Astrocyte (in vitro differentiated cells and primary cell): ENCODE results near the gene ZC3H18. TPM values are rescaled to one million over a fixed set of nuclear protein-coding genes. Genes with fewer than 3 reads are reported as not detected.

ENCODE experiments used
- DNase-seq: peaks from one replicate; pipeline ENCODE4 v3.0.0-alpha.2; 2010; ENCODE audit warnings: low read depth
- FAIRE-seq: peaks from 2 replicates; lab custom pipeline; 2011; peaks lifted over from hg19 to GRCh38; lab: Jason Lieb, UNC
- H2AFZ ChIP-seq: 2 replicates; pipeline ENCODE4 v1.6.0; 2012; ENCODE audit warnings: low read depth, low read length, inconsistent platforms
- H3K27ac ChIP-seq: 2 replicates; pipeline ENCODE4 v1.5.1; 2011; ENCODE audit warnings: low read depth, low read length, inconsistent platforms
- H3K27me3 ChIP-seq: 2 replicates; pipeline ENCODE4 v1.6.0; 2011; ENCODE audit warnings: low read length, inconsistent platforms; ENCODE audit not compliant: insufficient read depth
- H3K36me3 ChIP-seq: 2 replicates; pipeline ENCODE4 v1.5.1; 2011; ENCODE audit warnings: low read length, inconsistent platforms; ENCODE audit not compliant: insufficient read depth
- H3K4me1 ChIP-seq: 2 replicates; pipeline ENCODE4 v1.5.1; 2011; ENCODE audit warnings: low read length, inconsistent platforms; ENCODE audit not compliant: insufficient read depth
- H3K4me2 ChIP-seq: 2 replicates; pipeline ENCODE4 v1.6.0; 2012; ENCODE audit warnings: low read length, inconsistent platforms
- H3K4me3 ChIP-seq: 2 replicates; pipeline ENCODE4 v1.5.1; 2011; ENCODE audit warnings: low read depth, mild to moderate bottlenecking, low read length, inconsistent platforms; ENCODE audit not compliant: insufficient read depth
- H3K79me2 ChIP-seq: 2 replicates; pipeline ENCODE4 v1.6.0; 2012; ENCODE audit warnings: mild to moderate bottlenecking, low read length, inconsistent platforms; ENCODE audit not compliant: insufficient read depth
- H3K9ac ChIP-seq: 2 replicates; pipeline ENCODE4 v1.6.0; 2012; ENCODE audit warnings: mild to moderate bottlenecking, low read length, inconsistent platforms
- H3K9me3 ChIP-seq: 2 replicates; pipeline ENCODE4 v1.5.1; 2012; ENCODE audit warnings: low read depth, mild to moderate bottlenecking, low read length, inconsistent platforms; ENCODE audit not compliant: insufficient read depth
- H4K20me1 ChIP-seq: 2 replicates; pipeline ENCODE4 v1.6.0; 2012; ENCODE audit warnings: low read length, inconsistent platforms; ENCODE audit not compliant: insufficient read depth
- H3K27ac Mint-ChIP-seq: one replicate; pipeline ENCODE4 v1.8.0; 2021; ENCODE audit warnings: mild to moderate bottlenecking, mixed read lengths; ENCODE audit not compliant: unreplicated experiment
- H3K27me3 Mint-ChIP-seq: one replicate; pipeline ENCODE4 v1.8.0; 2021; ENCODE audit warnings: low read depth, mixed read lengths; ENCODE audit not compliant: unreplicated experiment
- H3K36me3 Mint-ChIP-seq: one replicate; pipeline ENCODE4 v1.8.0; 2021; ENCODE audit warnings: low read depth, mixed read lengths; ENCODE audit not compliant: unreplicated experiment
- H3K4me1 Mint-ChIP-seq: one replicate; pipeline ENCODE4 v1.8.0; 2021; ENCODE audit warnings: low read depth, mixed read lengths; ENCODE audit not compliant: unreplicated experiment
- H3K4me3 Mint-ChIP-seq: one replicate; pipeline ENCODE4 v1.8.0; 2021; ENCODE audit warnings: mild to moderate bottlenecking, moderate library complexity, mixed read lengths; ENCODE audit not compliant: unreplicated experiment
- H3K9me3 Mint-ChIP-seq: one replicate; pipeline ENCODE4 v1.8.0; 2021; ENCODE audit warnings: mild to moderate bottlenecking, mixed read lengths; ENCODE audit not compliant: unreplicated experiment
- EZH2 ChIP-seq: IDR thresholded peaks from 2 replicates; pipeline ENCODE4 v1.6.1; 2012; ENCODE audit warnings: mild to moderate bottlenecking, low read length, inconsistent platforms; ENCODE audit not compliant: insufficient read depth
- total RNA-seq: library from RNA; stranded (reverse); gene quantifications from 2 replicates; pipeline ENCODE4 v1.2.1, GENCODE V29; 2021
- TF ChIP-seq, protein P1 (sequence below): IDR thresholded peaks from 2 replicates; pipeline ENCODE4 v1.5.1; 2011; ENCODE audit warnings: low read depth, mild to moderate bottlenecking, inconsistent platforms, low read length, moderate library complexity; ENCODE audit not compliant: insufficient read depth

The ZC3H18 gene
- total RNA-seq, 1 donor from 2014 or later: 32.8 TPM

DNA sequence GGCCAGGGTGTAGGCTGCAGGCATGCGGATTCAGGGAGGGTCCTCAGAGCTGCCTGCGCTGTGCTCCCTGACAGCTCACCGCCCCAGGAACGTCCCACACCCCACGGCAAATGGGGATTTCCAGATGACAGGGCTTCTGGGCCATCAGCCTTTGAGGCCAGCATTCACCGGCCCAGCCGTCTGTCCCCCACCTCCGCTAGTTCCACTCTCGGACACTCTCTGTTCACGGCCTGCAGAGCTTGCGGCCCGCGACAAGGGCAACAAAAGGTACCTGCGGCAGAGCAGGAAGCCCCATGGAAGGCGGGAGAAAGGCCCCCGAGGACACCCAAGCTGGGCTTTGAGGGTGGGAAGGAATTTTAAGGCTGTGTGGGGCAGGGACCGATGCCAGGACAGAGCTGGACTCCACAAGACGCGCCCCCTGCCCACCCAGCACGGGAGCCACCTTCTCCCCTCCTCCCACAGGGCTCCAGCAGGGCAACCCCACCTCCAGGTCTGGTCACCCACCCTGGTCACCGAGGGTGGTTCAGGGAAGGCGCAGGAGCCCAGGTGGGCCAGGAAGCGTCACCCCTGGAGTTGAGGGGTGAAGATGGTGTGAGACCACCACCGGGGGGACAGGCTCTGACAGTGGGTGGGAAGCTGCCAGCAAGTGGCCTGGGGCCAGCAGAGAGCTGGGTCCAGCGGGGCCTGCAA, 86.2 kb downstream of the ZC3H18 start:
- Histone ChIP-seq H3K27ac (no peak overlapping the region), H3K4me1 (peaks cover 3% of the 10 kb centered on the region), H3K9me3 (no peaks in the 10 kb centered on the region), H3K9ac (no peak overlapping the region), H2AFZ (no peak overlapping the region), H3K79me2 (peaks cover 21% of the 10 kb centered on the region), H3K4me3 (no peak overlapping the region), H4K20me1 (peaks cover 48% of the 10 kb centered on the region), H3K27me3 (no peaks in the 10 kb centered on the region), H3K36me3 (no peaks in the 10 kb centered on the region), H3K4me2 (no peak overlapping the region)
- DNase-seq: no peak
- Mint-ChIP-seq H3K9me3 (no peaks in the 10 kb centered on the region), H3K4me3 (no peak overlapping the region), H3K27me3 (no peaks in the 10 kb centered on the region), H3K4me1 (peaks cover 2% of the 10 kb centered on the region), H3K36me3 (no peaks in the 10 kb centered on the region), H3K27ac (no peak overlapping the region)
- no peak for FAIRE-seq
- TF ChIP-seq, protein P1, sequence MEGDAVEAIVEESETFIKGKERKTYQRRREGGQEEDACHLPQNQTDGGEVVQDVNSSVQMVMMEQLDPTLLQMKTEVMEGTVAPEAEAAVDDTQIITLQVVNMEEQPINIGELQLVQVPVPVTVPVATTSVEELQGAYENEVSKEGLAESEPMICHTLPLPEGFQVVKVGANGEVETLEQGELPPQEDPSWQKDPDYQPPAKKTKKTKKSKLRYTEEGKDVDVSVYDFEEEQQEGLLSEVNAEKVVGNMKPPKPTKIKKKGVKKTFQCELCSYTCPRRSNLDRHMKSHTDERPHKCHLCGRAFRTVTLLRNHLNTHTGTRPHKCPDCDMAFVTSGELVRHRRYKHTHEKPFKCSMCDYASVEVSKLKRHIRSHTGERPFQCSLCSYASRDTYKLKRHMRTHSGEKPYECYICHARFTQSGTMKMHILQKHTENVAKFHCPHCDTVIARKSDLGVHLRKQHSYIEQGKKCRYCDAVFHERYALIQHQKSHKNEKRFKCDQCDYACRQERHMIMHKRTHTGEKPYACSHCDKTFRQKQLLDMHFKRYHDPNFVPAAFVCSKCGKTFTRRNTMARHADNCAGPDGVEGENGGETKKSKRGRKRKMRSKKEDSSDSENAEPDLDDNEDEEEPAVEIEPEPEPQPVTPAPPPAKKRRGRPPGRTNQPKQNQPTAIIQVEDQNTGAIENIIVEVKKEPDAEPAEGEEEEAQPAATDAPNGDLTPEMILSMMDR: no peak
- TF ChIP-seq EZH2: no peak

DNA sequence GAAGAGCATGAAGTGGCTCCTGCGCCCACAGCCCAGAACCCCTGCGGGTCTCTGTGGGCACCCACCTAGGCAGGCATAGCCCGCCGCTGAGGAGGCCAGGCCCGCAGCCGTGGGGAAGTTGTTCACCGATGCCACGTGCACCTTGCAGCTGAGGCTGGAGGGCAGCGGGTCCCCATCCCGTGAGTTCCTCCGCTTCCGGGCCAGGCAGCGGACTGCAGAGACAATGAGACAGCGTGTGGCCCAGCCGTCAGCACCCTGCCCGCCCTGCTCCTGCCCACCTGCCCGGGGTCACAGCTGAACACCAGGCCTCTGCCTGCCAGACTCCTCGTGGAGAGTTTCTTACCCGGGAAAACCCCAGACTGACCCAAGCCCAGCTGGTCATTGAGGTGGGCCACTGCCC, 87.2 kb downstream of the ZC3H18 start:
- Histone ChIP-seq H4K20me1 (peaks cover 54% of the 10 kb centered on the region), H3K79me2 (peaks cover 30% of the 10 kb centered on the region), H3K9ac (no peak overlapping the region), H2AFZ (no peak overlapping the region), H3K27me3 (no peaks in the 10 kb centered on the region), H3K4me2 (no peak overlapping the region), H3K9me3 (no peaks in the 10 kb centered on the region), H3K27ac (no peak overlapping the region), H3K4me1 (peaks cover 6% of the 10 kb centered on the region), H3K36me3 (no peaks in the 10 kb centered on the region), H3K4me3 (no peak overlapping the region)
- H3K4me1 Mint-ChIP-seq: peaks cover 4% of the 10 kb centered on the region
- no peaks in the 10 kb centered on the region for H3K27me3 Mint-ChIP-seq
- no peak overlapping the region for H3K27ac Mint-ChIP-seq
- H3K4me3 Mint-ChIP-seq: no peak overlapping the region
- FAIRE-seq: no peak
- TF ChIP-seq, protein P1: no peak
- no peak for TF ChIP-seq EZH2
- H3K36me3 Mint-ChIP-seq: no peaks in the 10 kb centered on the region
- no peak for DNase-seq
- no peaks in the 10 kb centered on the region for H3K9me3 Mint-ChIP-seq

DNA sequence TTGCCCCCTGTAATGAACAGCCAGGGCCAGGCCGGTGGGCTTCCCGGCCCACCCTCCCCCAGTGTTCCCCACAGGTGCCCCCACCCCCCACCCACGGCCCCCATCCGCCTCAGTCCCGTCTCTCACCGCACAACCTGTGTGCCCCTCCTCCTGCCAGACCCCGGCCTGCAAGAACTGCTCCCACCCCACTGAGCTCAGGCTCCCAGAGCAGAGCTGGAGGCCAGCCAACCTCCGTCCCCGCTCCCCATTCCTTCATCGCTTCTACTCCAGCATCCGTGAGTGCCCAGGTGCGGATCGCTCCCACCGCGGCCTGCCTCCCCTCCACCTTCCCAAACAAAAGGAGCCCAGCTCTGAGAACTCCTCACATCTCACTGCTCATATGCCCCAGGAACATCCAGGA, 88.5 kb downstream of the ZC3H18 start:
- Histone ChIP-seq H3K4me2 (no peak overlapping the region), H2AFZ (no peak overlapping the region), H3K4me1 (peaks cover 6% of the 10 kb centered on the region), H3K79me2 (peaks cover 36% of the 10 kb centered on the region), H3K9me3 (no peaks in the 10 kb centered on the region), H3K9ac (no peak overlapping the region), H3K36me3 (no peaks in the 10 kb centered on the region), H3K27me3 (no peaks in the 10 kb centered on the region), H4K20me1 (peaks cover 54% of the 10 kb centered on the region), H3K27ac (no peak overlapping the region), H3K4me3 (no peak overlapping the region)
- Mint-ChIP-seq H3K27ac (no peak overlapping the region), H3K4me3 (no peak overlapping the region), H3K4me1 (peaks cover 4% of the 10 kb centered on the region), H3K36me3 (no peaks in the 10 kb centered on the region), H3K27me3 (no peaks in the 10 kb centered on the region), H3K9me3 (no peaks in the 10 kb centered on the region)
- no peak for DNase-seq
- TF ChIP-seq, protein P1: no peak
- TF ChIP-seq EZH2: no peak
- no peak for FAIRE-seq
